Uterus (tissue), 4 donors: Measurements from ENCODE around the gene RBM12. TPM values are rescaled to one million over a fixed set of nuclear protein-coding genes. Genes with fewer than 3 reads are reported as not detected.
"Not testable (repeated sequence)": the region's sequence is repeated elsewhere in the genome, so short reads cannot be mapped to it uniquely, and the experiment has no call there.

Source experiments
- DNase-seq, 2 donors: peaks; one replicate each; pipeline ENCODE4 v3.0.0-alpha.2; 2019 to 2020
- H3K27ac ChIP-seq, 2 donors: fragments of 200-600 bp; sonication (generic); 1 replicate in 1 of 2; 2 replicates in 1 of 2; pipeline ENCODE4 v1.5.1; 2016 to 2018
- H3K27me3 ChIP-seq, 2 donors: fragments of 200-600 bp; sonication (generic); one replicate each; pipeline ENCODE4 v1.5.1; 2018 to 2019; ENCODE audit warnings: control low read depth in 1 of 2
- H3K36me3 ChIP-seq, 2 donors: fragments of 200-600 bp; sonication (generic); one replicate each; pipeline ENCODE4 v1.5.1; 2019; ENCODE audit warnings: control low read depth in 1 of 2
- H3K4me1 ChIP-seq, 2 donors: fragments of 200-600 bp; sonication (generic); one replicate each; pipeline ENCODE4 v1.5.1; 2018 to 2019; ENCODE audit warnings: control low read depth in 1 of 2
- H3K4me3 ChIP-seq, 2 donors: fragments of 200-600 bp; sonication (generic); 1 replicate in 1 of 2; 2 replicates in 1 of 2; pipeline ENCODE4 v1.5.1; 2018 to 2019; ENCODE audit warnings: mild to moderate bottlenecking in 1 of 2
- H3K9me3 ChIP-seq, 2 donors: fragments of 200-600 bp; sonication (generic); one replicate each; pipeline ENCODE4 v1.5.1; 2019; ENCODE audit warnings: control low read depth in 1 of 2
- CTCF ChIP-seq, 4 experiments: fragments of 200-600 bp in 2 of 4; fragments of 450-650 bp in 2 of 4; sonication (generic) in 2 of 4; IDR thresholded peaks; one replicate each; pipeline ENCODE4 v1.5.1; 2016 to 2019; ENCODE audit warnings: antibody characterized with exemption in 4 of 4, mild to moderate bottlenecking in 2 of 4, moderate library complexity in 1 of 4
- POLR2A ChIP-seq, 2 donors: fragments of 450-650 bp; IDR thresholded peaks; one replicate each; pipeline ENCODE4 v1.6.1; 2016; ENCODE audit warnings: antibody characterized with exemption in 2 of 2, mild to moderate bottlenecking in 1 of 2, moderate library complexity in 1 of 2
- intact Hi-C: fragments of 100-400 bp; cut with DNase I; formaldehyde crosslinking; loops from one replicate; pipeline ENCODE4 v1.15.1; 2023; ENCODE audit warnings: low total_unique reads
- total RNA-seq, 4 donors: library from RNA; depleted of rRNA in 3 of 4; stranded (reverse); fragments of >200 nt in 3 of 4; gene quantifications; one replicate each; pipeline versions ENCODE4 v1.1.0 to v1.2.4, GENCODE V29; 2014 to 2023
- donor health status: DM: yes; HTN: yes; CAD: no.

Gene RBM12
- total RNA-seq, 4 donors from 2014 or later = 9.5 to 105 (median 54.4) TPM

DNA sequence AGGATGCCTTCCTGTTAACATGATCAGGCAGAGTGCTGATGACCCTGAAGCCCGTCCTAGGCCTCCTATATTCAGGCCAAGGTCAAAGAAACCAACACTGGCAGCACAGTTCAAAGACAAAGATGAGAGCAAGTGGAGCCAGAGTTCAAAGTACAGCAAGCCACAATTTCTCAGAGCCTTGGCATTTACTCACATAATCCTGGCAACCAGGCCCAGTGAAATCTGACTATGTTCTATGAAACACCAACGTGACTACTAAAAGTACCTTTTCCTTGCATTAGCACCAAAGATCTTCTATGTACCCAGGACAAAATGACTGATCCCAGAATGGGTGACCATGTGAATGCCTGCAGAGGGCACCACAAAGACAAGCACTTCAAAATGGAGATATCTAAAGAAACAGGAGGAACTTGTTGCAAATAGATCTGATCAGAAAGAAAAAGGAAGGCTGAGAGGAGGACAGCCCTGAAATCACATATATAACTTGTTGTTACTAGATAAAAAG, 30.6 kb upstream of the RBM12 start:
- no peaks in the 10 kb centered on the region for H3K36me3 ChIP-seq
- H3K4me1 ChIP-seq = peaks cover 0 to 14% of the 10 kb centered on the region in 2 donors
- no peak for TF ChIP-seq POLR2A (IDR thresholded peaks at IDR 0.05)
- no peak for TF ChIP-seq CTCF (IDR thresholded peaks at IDR 0.05)
- H3K27ac ChIP-seq = no peak overlapping the region
- no peak overlapping the region for H3K4me3 ChIP-seq
- H3K9me3 ChIP-seq = no peaks in the 10 kb centered on the region
- intact Hi-C loops = no loop called here
- no peak for DNase-seq
- no peaks in the 10 kb centered on the region for H3K27me3 ChIP-seq

DNA sequence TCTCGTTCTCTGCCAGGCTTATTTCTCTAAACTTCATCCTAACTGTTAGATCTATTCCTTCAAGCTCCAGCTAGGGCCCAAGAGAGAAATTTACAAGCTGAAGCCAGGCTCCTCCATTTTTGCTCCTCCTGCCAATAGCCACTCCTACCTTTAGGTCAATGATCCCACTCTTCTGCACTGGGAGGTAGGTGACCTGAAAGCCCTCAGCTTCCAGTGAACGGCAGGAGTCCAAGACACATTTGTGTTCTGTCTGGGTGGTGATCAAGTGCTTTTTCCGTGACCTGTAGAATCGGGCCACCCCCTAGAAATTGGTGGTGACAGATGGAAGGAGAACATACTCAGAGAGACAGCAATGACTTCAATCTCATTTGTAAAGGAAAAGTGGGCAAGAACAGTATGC, 25.6 kb upstream of the RBM12 start:
- Histone ChIP-seq H3K9me3 (no peaks in the 10 kb centered on the region), H3K27me3 (no peaks in the 10 kb centered on the region), H3K4me3 (no peak overlapping the region), H3K4me1 (no peaks in the 10 kb centered on the region), H3K27ac (no peak overlapping the region), H3K36me3 (no peaks in the 10 kb centered on the region)
- intact Hi-C loops = no loop called here
- no peak for DNase-seq
- no peak for TF ChIP-seq POLR2A (IDR thresholded peaks at IDR 0.05)
- no peak for TF ChIP-seq CTCF (IDR thresholded peaks at IDR 0.05)

GRCh38 chr20:35686872-35687271, 22.2 kb upstream of the RBM12 start:
- H3K27ac ChIP-seq, H3K9me3 ChIP-seq, H3K27me3 ChIP-seq, H3K4me1 ChIP-seq, H3K4me3 ChIP-seq, H3K36me3 ChIP-seq, intact Hi-C loops: not testable (repeated sequence)
- DNase-seq = peak in 1 of 2 donors; percentile 11

DNA sequence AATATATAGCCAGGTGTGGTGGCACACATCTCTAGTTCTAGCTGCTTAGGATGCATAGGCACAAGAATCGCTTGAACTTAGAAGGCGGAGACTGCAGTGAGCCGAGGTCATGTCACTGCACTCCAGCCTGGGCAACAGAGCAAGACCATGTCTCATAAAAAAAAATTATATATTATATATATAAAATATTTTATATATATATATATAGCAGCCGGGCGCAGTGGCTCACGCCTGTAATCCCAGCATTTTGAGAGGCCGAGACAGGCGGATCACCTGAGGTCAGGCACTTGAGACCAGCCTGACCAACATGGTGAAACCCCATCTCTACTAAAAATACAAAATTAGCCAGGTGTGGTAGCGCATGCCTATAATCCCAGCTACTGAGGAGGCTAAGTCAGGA, 20.7 kb upstream of the RBM12 start:
- DNase-seq, intact Hi-C loops: not testable (repeated sequence)

GRCh38 chr20:35681960-35682359, 17.3 kb upstream of the RBM12 start:
- Histone ChIP-seq H3K36me3 (no peaks in the 10 kb centered on the region), H3K4me1 (no peaks in the 10 kb centered on the region), H3K9me3 (no peaks in the 10 kb centered on the region), H3K27me3 (no peaks in the 10 kb centered on the region), H3K4me3 (no peak overlapping the region), H3K27ac (no peak overlapping the region)
- TF ChIP-seq CTCF (IDR thresholded peaks at IDR 0.05) = no peak
- TF ChIP-seq POLR2A (IDR thresholded peaks at IDR 0.05) = no peak
- no peak for DNase-seq
- intact Hi-C loops = no loop called here

More for the DNA sequence above, 20.7 kb upstream of the RBM12 start:
- not testable (repeated sequence) for H3K4me1 ChIP-seq, H3K4me3 ChIP-seq, H3K9me3 ChIP-seq, H3K27me3 ChIP-seq, H3K36me3 ChIP-seq, H3K27ac ChIP-seq

DNA sequence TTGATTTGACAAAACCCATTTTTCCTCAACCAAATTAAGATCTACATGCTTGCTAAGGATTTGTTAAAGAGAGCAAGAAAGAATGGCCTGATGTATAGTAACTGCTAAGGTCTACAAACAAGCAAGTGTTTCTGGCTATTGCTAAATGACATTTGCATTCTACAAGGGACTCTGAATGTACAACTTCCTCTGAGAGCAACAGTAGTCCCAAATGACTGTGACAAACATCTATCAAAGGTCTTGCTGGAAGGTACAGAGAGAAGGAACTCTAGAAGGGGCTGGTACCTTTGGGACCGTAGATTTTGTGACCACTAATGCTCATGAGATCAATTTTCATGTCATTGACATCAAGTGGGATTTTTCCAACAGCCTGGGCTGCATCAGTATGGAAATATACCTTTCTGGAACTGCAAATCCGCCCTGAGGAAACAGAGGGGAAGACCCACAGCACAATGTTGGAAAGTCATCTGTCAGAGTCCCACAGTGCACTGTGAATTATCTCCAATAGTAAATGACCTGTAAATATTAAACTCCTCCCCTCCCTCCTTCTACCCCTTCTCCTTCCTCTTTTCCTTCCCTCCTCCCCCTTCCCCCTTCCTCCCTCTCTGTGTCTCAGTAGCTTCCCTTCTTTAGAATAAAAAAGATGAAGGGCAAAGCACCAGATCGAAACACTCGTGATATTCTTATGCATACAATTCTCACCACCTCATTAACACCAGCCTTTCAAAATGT, 15.9 kb upstream of the RBM12 start:
- TF ChIP-seq POLR2A (IDR thresholded peaks at IDR 0.05) (no peak), CTCF (IDR thresholded peaks at IDR 0.05) (no peak)
- Histone ChIP-seq H3K4me1 (no peaks in the 10 kb centered on the region), H3K27ac (no peak overlapping the region), H3K4me3 (no peak overlapping the region), H3K27me3 (no peaks in the 10 kb centered on the region), H3K9me3 (no peaks in the 10 kb centered on the region), H3K36me3 (no peaks in the 10 kb centered on the region)
- no peak for DNase-seq
- intact Hi-C loops = no loop called here
